GM23338 (cell line): ENCODE results near the gene VIPAS39. TPM values are rescaled to one million over a fixed set of nuclear protein-coding genes. Genes with fewer than 3 reads are reported as not detected.

Source experiments
- ATAC-seq: fragments of 200-7000 bp; cut with Tn5 transposase; 3 replicates; pipeline ENCODE4 v1.9.1; 2020
- DNase-seq: peaks from one replicate; pipeline ENCODE4 v3.0.0-alpha.2; 2015; ENCODE audit warnings: low spot score
- H2AFZ ChIP-seq: fragments of 200-600 bp; sonication (generic); 2 replicates; pipeline ENCODE4 v1.8.0; 2016; ENCODE audit warnings: antibody characterized with exemption, mild to moderate bottlenecking, moderate library complexity
- H3F3A ChIP-seq: fragments of 200-600 bp; sonication (generic); replicated peaks from 2 replicates; pipeline ENCODE4 v1.8.0; 2017; ENCODE audit warnings: antibody characterized with exemption, mixed run types, low read depth
- H3K27ac ChIP-seq: fragments of 200-600 bp; sonication (generic); 2 replicates; pipeline ENCODE4 v1.6.1; 2016; ENCODE audit warnings: low read depth
- H3K27me3 ChIP-seq: fragments of 200-600 bp; sonication (generic); 2 replicates; pipeline ENCODE4 v1.8.0; 2016; ENCODE audit warnings: mild to moderate bottlenecking, mixed run types, moderate library complexity; ENCODE audit not compliant: insufficient read depth
- H3K36me3 ChIP-seq: fragments of 200-600 bp; sonication (generic); 2 replicates; pipeline ENCODE4 v1.8.0; 2016; ENCODE audit warnings: mild to moderate bottlenecking; ENCODE audit not compliant: insufficient read depth
- H3K4me1 ChIP-seq: fragments of 200-600 bp; sonication (generic); 2 replicates; pipeline ENCODE4 v1.8.0; 2016; ENCODE audit warnings: mild to moderate bottlenecking, moderate library complexity; ENCODE audit not compliant: insufficient read depth
- H3K4me2 ChIP-seq: fragments of 200-600 bp; sonication (generic); 2 replicates; pipeline ENCODE4 v1.7.1; 2017; ENCODE audit warnings: mixed run types
- H3K4me3 ChIP-seq: fragments of 200-600 bp; sonication (generic); 2 replicates; pipeline ENCODE4 v1.6.1; 2016; ENCODE audit warnings: mixed run types
- H3K79me2 ChIP-seq: fragments of 200-600 bp; sonication (generic); replicated peaks from 2 replicates; pipeline ENCODE4 v1.8.0; 2017; ENCODE audit warnings: mild to moderate bottlenecking; ENCODE audit not compliant: insufficient read depth
- H3K9me2 ChIP-seq: fragments of 200-600 bp; sonication (generic); 2 replicates; pipeline ENCODE4 v1.8.0; 2017; ENCODE audit not compliant: insufficient read depth
- H4K20me1 ChIP-seq: fragments of 200-600 bp; sonication (generic); replicated peaks from 2 replicates; pipeline ENCODE4 v1.8.0; 2017; ENCODE audit warnings: mild to moderate bottlenecking; ENCODE audit not compliant: insufficient read depth
- H3K27ac Mint-ChIP-seq: 2 replicates; pipeline ENCODE4 v1.8.0; 2020; ENCODE audit warnings: inconsistent platforms, mild to moderate bottlenecking, moderate library complexity, mixed read lengths
- H3K27me3 Mint-ChIP-seq: 3 replicates; pipeline ENCODE4 v1.8.0; 2022; ENCODE audit warnings: low read depth, mild to moderate bottlenecking, moderate library complexity, mixed read lengths, inconsistent platforms; ENCODE audit not compliant: insufficient read depth, poor library complexity
- H3K36me3 Mint-ChIP-seq: 3 replicates; pipeline ENCODE4 v1.8.0; 2021; ENCODE audit warnings: low read depth, mild to moderate bottlenecking, inconsistent platforms, moderate library complexity, mixed read lengths
- H3K4me1 Mint-ChIP-seq: 3 replicates; pipeline ENCODE4 v1.8.0; 2020; ENCODE audit warnings: mild to moderate bottlenecking, inconsistent platforms, mixed read lengths
- H3K4me3 Mint-ChIP-seq: 3 replicates; pipeline ENCODE4 v1.8.0; 2021; ENCODE audit warnings: moderate library complexity, mild to moderate bottlenecking, inconsistent platforms, mixed read lengths
- H3K9me3 Mint-ChIP-seq: 3 replicates; pipeline ENCODE4 v1.8.0; 2020; ENCODE audit warnings: moderate library complexity, mild to moderate bottlenecking, inconsistent platforms, mixed read lengths
- CREB1 ChIP-seq: fragments of 250-450 bp; sonication (Bioruptor Pico); IDR thresholded peaks from 2 replicates; pipeline ENCODE4 v1.5.0; 2020; ENCODE audit warnings: low read depth, mild to moderate bottlenecking, moderate library complexity
- EZH2 ChIP-seq: fragments of 200-600 bp; sonication (generic); IDR thresholded peaks from one replicate; pipeline ENCODE4 v1.8.0; 2017; ENCODE audit warnings: antibody characterized with exemption, mild to moderate bottlenecking, low read depth; ENCODE audit not compliant: unreplicated experiment
- EZH2phosphoT487 ChIP-seq: fragments of 200-600 bp; sonication (generic); IDR thresholded peaks from one replicate; pipeline ENCODE4 v1.8.1; 2018; ENCODE audit warnings: antibody characterized with exemption; ENCODE audit not compliant: unreplicated experiment
- JUNB ChIP-seq: IDR thresholded peaks from one replicate; pipeline ENCODE4 v1.6.1; 2016; ENCODE audit warnings: antibody characterized with exemption; ENCODE audit not compliant: unreplicated experiment
- NANOG ChIP-seq: IDR thresholded peaks from 2 replicates; pipeline ENCODE4 v1.6.1; 2016; ENCODE audit warnings: antibody characterized with exemption, borderline replicate concordance
- POLR2AphosphoS5 ChIP-seq: IDR thresholded peaks from 2 replicates; pipeline ENCODE4 v1.6.1; 2016; ENCODE audit warnings: antibody characterized with exemption, low read depth
- STAT1 ChIP-seq: IDR thresholded peaks from one replicate; pipeline ENCODE4 v1.6.1; 2016; ENCODE audit warnings: antibody characterized with exemption; ENCODE audit not compliant: unreplicated experiment
- ZNF114 ChIP-seq: fragments of 250-450 bp; sonication (Bioruptor Pico); IDR thresholded peaks from 2 replicates; pipeline ENCODE4 v1.5.0; 2020; ENCODE audit warnings: mild to moderate bottlenecking, moderate library complexity
- ZNF331 ChIP-seq: fragments of 250-450 bp; sonication (Bioruptor Pico); IDR thresholded peaks from 2 replicates; pipeline ENCODE4 v1.5.0; 2020; ENCODE audit warnings: low read depth, mild to moderate bottlenecking, moderate library complexity
- polyA plus RNA-seq: library from polyadenylated mRNA; unstranded; fragments of >200 nt; fragmentation: Nextera tagmentation; extraction: Ambion mirVana; gene quantifications from 2 replicates; pipeline ENCODE4 v1.2.1, GENCODE V29; 2016
- total RNA-seq: library from RNA; depleted of rRNA; stranded (reverse); fragments of >200 nt; shearing (Covaris generic); gene quantifications from 2 replicates; pipeline ENCODE4 v1.2.3, GENCODE V29; 2014
- TF ChIP-seq, protein P1 (sequence below): fragments of 250-450 bp; sonication (Bioruptor Pico); IDR thresholded peaks from 2 replicates; pipeline ENCODE4 v1.5.0; 2020; ENCODE audit warnings: mild to moderate bottlenecking, moderate library complexity
- TF ChIP-seq, protein P2 (sequence below), 2 experiments: fragments of 200-600 bp in 1 of 2; sonication (generic) in 1 of 2; conservative IDR thresholded peaks; 2 replicates each; pipeline versions ENCODE4 v1.5.1 to v1.6.1; 2016 to 2017; ENCODE audit warnings: antibody characterized with exemption in 2 of 2, low read depth in 2 of 2, mild to moderate bottlenecking in 2 of 2, moderate library complexity in 1 of 2
- TF ChIP-seq, protein P3 (sequence below): IDR thresholded peaks from 2 replicates; pipeline ENCODE4 v1.6.1; 2016; ENCODE audit warnings: antibody characterized with exemption
- TF ChIP-seq, protein P4 (sequence below): IDR thresholded peaks from one replicate; pipeline ENCODE4 v1.6.1; 2018; ENCODE audit warnings: antibody characterized with exemption; ENCODE audit not compliant: unreplicated experiment

The VIPAS39 gene
- total and polyA plus RNA-seq, 2 experiments from 2014 or later: 9.4 to 21.8 TPM

DNA sequence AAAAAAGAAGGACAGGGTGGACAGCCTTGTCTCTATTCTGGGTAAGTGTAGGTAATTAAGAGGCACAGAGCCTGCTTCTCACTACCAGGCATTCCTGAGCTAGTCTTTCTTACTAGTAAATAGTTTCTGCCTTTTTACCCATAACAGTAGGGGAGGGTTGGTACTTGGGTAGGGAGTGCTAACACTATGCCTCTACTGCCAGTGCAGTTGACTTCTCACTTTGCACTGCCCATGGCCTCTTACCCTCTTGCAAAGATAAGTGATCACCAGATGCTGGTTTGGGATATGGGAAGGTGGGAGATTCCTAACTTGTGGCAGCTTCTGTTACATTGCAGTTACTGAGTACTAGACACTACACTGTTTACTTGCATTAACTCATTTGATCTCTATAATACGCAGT, 12.1 kb upstream of the VIPAS39 start:
- TF ChIP-seq, protein P1, sequence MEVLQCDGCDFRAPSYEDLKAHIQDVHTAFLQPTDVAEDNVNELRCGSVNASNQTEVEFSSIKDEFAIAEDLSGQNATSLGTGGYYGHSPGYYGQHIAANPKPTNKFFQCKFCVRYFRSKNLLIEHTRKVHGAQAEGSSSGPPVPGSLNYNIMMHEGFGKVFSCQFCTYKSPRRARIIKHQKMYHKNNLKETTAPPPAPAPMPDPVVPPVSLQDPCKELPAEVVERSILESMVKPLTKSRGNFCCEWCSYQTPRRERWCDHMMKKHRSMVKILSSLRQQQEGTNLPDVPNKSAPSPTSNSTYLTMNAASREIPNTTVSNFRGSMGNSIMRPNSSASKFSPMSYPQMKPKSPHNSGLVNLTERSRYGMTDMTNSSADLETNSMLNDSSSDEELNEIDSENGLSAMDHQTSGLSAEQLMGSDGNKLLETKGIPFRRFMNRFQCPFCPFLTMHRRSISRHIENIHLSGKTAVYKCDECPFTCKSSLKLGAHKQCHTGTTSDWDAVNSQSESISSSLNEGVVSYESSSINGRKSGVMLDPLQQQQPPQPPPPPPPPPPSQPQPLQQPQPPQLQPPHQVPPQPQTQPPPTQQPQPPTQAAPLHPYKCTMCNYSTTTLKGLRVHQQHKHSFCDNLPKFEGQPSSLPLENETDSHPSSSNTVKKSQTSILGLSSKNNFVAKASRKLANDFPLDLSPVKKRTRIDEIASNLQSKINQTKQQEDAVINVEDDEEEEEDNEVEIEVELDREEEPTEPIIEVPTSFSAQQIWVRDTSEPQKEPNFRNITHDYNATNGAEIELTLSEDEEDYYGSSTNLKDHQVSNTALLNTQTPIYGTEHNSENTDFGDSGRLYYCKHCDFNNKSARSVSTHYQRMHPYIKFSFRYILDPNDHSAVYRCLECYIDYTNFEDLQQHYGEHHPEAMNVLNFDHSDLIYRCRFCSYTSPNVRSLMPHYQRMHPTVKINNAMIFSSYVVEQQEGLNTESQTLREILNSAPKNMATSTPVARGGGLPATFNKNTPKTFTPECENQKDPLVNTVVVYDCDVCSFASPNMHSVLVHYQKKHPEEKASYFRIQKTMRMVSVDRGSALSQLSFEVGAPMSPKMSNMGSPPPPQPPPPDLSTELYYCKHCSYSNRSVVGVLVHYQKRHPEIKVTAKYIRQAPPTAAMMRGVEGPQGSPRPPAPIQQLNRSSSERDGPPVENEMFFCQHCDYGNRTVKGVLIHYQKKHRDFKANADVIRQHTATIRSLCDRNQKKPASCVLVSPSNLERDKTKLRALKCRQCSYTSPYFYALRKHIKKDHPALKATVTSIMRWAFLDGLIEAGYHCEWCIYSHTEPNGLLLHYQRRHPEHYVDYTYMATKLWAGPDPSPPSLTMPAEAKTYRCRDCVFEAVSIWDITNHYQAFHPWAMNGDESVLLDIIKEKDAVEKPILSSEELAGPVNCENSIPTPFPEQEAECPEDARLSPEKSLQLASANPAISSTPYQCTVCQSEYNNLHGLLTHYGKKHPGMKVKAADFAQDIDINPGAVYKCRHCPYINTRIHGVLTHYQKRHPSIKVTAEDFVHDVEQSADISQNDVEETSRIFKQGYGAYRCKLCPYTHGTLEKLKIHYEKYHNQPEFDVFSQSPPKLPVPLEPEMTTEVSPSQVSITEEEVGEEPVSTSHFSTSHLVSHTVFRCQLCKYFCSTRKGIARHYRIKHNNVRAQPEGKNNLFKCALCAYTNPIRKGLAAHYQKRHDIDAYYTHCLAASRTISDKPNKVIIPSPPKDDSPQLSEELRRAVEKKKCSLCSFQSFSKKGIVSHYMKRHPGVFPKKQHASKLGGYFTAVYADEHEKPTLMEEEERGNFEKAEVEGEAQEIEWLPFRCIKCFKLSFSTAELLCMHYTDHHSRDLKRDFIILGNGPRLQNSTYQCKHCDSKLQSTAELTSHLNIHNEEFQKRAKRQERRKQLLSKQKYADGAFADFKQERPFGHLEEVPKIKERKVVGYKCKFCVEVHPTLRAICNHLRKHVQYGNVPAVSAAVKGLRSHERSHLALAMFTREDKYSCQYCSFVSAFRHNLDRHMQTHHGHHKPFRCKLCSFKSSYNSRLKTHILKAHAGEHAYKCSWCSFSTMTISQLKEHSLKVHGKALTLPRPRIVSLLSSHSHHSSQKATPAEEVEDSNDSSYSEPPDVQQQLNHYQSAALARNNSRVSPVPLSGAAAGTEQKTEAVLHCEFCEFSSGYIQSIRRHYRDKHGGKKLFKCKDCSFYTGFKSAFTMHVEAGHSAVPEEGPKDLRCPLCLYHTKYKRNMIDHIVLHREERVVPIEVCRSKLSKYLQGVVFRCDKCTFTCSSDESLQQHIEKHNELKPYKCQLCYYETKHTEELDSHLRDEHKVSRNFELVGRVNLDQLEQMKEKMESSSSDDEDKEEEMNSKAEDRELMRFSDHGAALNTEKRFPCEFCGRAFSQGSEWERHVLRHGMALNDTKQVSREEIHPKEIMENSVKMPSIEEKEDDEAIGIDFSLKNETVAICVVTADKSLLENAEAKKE (CRISPR knock-in tag): no peak
- TF ChIP-seq EZH2 (no peak), POLR2AphosphoS5 (no peak), STAT1 (no peak), ZNF114 (CRISPR knock-in tag) (no peak), CREB1 (CRISPR knock-in tag) (no peak), ZNF331 (CRISPR knock-in tag) (no peak), EZH2phosphoT487 (no peak), JUNB (no peak), NANOG (no peak)
- TF ChIP-seq, protein P2, sequence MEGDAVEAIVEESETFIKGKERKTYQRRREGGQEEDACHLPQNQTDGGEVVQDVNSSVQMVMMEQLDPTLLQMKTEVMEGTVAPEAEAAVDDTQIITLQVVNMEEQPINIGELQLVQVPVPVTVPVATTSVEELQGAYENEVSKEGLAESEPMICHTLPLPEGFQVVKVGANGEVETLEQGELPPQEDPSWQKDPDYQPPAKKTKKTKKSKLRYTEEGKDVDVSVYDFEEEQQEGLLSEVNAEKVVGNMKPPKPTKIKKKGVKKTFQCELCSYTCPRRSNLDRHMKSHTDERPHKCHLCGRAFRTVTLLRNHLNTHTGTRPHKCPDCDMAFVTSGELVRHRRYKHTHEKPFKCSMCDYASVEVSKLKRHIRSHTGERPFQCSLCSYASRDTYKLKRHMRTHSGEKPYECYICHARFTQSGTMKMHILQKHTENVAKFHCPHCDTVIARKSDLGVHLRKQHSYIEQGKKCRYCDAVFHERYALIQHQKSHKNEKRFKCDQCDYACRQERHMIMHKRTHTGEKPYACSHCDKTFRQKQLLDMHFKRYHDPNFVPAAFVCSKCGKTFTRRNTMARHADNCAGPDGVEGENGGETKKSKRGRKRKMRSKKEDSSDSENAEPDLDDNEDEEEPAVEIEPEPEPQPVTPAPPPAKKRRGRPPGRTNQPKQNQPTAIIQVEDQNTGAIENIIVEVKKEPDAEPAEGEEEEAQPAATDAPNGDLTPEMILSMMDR (conservative IDR thresholded peaks at IDR 0.05; ENCODE audit: low read depth in 2 of 2): no peak
- TF ChIP-seq, protein P3, sequence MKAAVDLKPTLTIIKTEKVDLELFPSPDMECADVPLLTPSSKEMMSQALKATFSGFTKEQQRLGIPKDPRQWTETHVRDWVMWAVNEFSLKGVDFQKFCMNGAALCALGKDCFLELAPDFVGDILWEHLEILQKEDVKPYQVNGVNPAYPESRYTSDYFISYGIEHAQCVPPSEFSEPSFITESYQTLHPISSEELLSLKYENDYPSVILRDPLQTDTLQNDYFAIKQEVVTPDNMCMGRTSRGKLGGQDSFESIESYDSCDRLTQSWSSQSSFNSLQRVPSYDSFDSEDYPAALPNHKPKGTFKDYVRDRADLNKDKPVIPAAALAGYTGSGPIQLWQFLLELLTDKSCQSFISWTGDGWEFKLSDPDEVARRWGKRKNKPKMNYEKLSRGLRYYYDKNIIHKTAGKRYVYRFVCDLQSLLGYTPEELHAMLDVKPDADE: no peak
- TF ChIP-seq, protein P4, sequence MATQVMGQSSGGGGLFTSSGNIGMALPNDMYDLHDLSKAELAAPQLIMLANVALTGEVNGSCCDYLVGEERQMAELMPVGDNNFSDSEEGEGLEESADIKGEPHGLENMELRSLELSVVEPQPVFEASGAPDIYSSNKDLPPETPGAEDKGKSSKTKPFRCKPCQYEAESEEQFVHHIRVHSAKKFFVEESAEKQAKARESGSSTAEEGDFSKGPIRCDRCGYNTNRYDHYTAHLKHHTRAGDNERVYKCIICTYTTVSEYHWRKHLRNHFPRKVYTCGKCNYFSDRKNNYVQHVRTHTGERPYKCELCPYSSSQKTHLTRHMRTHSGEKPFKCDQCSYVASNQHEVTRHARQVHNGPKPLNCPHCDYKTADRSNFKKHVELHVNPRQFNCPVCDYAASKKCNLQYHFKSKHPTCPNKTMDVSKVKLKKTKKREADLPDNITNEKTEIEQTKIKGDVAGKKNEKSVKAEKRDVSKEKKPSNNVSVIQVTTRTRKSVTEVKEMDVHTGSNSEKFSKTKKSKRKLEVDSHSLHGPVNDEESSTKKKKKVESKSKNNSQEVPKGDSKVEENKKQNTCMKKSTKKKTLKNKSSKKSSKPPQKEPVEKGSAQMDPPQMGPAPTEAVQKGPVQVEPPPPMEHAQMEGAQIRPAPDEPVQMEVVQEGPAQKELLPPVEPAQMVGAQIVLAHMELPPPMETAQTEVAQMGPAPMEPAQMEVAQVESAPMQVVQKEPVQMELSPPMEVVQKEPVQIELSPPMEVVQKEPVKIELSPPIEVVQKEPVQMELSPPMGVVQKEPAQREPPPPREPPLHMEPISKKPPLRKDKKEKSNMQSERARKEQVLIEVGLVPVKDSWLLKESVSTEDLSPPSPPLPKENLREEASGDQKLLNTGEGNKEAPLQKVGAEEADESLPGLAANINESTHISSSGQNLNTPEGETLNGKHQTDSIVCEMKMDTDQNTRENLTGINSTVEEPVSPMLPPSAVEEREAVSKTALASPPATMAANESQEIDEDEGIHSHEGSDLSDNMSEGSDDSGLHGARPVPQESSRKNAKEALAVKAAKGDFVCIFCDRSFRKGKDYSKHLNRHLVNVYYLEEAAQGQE: no peak
- H3K27me3 ChIP-seq: no peaks in the 10 kb centered on the region
- no peak overlapping the region for H3K4me2 ChIP-seq
- peaks cover 27% of the 10 kb centered on the region for H3K36me3 ChIP-seq
- Mint-ChIP-seq H3K4me3 (no peak overlapping the region), H3K4me1 (peaks cover 21% of the 10 kb centered on the region), H3K9me3 (no peaks in the 10 kb centered on the region; the same call in 2 of the 3 replicates), H3K27ac (peak overlapping the region; percentile 13), H3K27me3 (peaks cover 4% of the 10 kb centered on the region), H3K36me3 (peaks cover 49% of the 10 kb centered on the region)
- no peaks in the 10 kb centered on the region for H3K9me2 ChIP-seq
- peaks cover 10% of the 10 kb centered on the region for H3K4me1 ChIP-seq
- H3F3A ChIP-seq: peaks cover 11% of the 10 kb centered on the region
- no peak for DNase-seq
- no peak overlapping the region for H3K4me3 ChIP-seq
- H3K27ac ChIP-seq: peak overlapping the region; percentile 76; the same call in 1 of the 2 replicates
- H2AFZ ChIP-seq: no peak overlapping the region
- peaks cover 6% of the 10 kb centered on the region for H4K20me1 ChIP-seq
- no peaks in the 10 kb centered on the region for H3K79me2 ChIP-seq
- no peak for ATAC-seq
